Measurements from ENCODE around the gene ATP1A4. TPM values are rescaled to one million over a fixed set of nuclear protein-coding genes. Genes with fewer than 3 reads are reported as not detected.

ATP1A4 gene
- total and polyA plus RNA-seq, 2 of the 13 experiments (the other 11 are each of a cell fraction or from before 2014, with no cell fraction given), result not detected

DNA sequence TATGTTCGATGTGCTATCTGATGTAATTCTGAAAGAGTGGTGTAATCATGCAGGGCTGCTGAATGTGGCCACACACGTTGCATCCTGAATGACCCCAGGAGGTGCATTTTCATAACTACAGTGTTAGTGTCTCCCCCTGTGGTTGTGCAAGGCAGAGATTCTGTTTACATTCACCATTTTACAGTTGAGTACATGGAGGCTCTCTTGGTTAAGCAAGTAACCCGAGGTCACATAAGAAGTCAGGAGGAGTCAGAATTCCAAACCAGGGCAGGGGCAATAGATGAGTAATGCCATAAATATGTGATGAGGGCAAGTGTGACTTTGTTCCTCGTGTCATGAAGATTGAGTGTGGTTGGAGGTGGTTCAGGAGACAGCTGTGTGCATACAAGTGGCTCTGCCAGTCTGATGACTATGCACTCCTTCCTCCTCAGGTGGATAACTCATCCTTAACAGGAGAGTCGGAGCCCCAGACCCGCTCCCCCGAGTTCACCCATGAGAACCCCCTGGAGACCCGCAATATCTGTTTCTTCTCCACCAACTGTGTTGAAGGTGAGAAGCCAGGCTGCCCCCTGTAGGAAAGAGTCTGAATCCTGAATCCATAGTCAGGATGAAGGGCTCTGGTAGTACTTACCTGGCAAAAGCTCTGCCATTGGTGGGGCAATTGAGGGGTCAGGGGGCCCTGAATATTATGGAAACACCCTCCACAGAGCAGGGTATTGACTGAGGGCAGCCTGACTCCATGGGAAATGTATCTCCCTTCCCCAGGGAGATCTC lies 26.5 kb upstream of the ATP1A4 start (continued):
- TF ChIP-seq, protein P1, sequence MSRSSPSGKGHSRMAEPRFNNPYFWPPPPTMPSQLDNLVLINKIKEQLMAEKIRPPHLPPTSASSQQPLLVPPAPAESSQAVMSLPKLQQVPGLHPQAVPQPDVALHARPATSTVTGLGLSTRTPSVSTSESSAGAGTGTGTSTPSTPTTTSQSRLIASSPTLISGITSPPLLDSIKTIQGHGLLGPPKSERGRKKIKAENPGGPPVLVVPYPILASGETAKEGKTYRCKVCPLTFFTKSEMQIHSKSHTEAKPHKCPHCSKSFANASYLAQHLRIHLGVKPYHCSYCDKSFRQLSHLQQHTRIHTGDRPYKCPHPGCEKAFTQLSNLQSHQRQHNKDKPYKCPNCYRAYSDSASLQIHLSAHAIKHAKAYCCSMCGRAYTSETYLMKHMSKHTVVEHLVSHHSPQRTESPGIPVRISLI (CRISPR knock-in tag; IDR thresholded peaks at IDR 0.05; ENCODE audit: borderline replicate concordance), result no peak
- TF ChIP-seq, protein P2, sequence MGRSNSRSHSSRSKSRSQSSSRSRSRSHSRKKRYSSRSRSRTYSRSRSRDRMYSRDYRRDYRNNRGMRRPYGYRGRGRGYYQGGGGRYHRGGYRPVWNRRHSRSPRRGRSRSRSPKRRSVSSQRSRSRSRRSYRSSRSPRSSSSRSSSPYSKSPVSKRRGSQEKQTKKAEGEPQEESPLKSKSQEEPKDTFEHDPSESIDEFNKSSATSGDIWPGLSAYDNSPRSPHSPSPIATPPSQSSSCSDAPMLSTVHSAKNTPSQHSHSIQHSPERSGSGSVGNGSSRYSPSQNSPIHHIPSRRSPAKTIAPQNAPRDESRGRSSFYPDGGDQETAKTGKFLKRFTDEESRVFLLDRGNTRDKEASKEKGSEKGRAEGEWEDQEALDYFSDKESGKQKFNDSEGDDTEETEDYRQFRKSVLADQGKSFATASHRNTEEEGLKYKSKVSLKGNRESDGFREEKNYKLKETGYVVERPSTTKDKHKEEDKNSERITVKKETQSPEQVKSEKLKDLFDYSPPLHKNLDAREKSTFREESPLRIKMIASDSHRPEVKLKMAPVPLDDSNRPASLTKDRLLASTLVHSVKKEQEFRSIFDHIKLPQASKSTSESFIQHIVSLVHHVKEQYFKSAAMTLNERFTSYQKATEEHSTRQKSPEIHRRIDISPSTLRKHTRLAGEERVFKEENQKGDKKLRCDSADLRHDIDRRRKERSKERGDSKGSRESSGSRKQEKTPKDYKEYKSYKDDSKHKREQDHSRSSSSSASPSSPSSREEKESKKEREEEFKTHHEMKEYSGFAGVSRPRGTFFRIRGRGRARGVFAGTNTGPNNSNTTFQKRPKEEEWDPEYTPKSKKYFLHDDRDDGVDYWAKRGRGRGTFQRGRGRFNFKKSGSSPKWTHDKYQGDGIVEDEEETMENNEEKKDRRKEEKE (IDR thresholded peaks at IDR 0.05), result no peak
- TF ChIP-seq KDM6A (CRISPR knock-in tag; IDR thresholded peaks at IDR 0.05; ENCODE audit: low read depth) (no peak), ZNF7 (CRISPR knock-in tag; IDR thresholded peaks at IDR 0.05) (peak; percentile 79), GABPB1 (CRISPR knock-in tag; IDR thresholded peaks at IDR 0.05) (no peak), ZNF703 (CRISPR knock-in tag; IDR thresholded peaks at IDR 0.05; ENCODE audit: borderline replicate concordance) (no peak), ADNP (CRISPR knock-in tag; IDR thresholded peaks at IDR 0.05) (no peak), ZSCAN9 (CRISPR knock-in tag; IDR thresholded peaks at IDR 0.05; ENCODE audit: borderline replicate concordance) (no peak), ARHGAP35 (CRISPR knock-in tag; IDR thresholded peaks at IDR 0.05; ENCODE audit: borderline replicate concordance) (no peak), ZNF598 (CRISPR knock-in tag; IDR thresholded peaks at IDR 0.05; ENCODE audit: borderline replicate concordance) (no peak), HNF4A (CRISPR knock-in tag; IDR thresholded peaks at IDR 0.05) (no peak)
- TF ChIP-seq, protein P3, sequence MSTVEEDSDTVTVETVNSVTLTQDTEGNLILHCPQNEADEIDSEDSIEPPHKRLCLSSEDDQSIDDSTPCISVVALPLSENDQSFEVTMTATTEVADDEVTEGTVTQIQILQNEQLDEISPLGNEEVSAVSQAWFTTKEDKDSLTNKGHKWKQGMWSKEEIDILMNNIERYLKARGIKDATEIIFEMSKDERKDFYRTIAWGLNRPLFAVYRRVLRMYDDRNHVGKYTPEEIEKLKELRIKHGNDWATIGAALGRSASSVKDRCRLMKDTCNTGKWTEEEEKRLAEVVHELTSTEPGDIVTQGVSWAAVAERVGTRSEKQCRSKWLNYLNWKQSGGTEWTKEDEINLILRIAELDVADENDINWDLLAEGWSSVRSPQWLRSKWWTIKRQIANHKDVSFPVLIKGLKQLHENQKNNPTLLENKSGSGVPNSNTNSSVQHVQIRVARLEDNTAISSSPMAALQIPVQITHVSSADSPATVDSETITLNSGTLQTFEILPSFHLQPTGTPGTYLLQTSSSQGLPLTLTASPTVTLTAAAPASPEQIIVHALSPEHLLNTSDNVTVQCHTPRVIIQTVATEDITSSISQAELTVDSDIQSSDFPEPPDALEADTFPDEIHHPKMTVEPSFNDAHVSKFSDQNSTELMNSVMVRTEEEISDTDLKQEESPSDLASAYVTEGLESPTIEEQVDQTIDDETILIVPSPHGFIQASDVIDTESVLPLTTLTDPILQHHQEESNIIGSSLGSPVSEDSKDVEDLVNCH (CRISPR knock-in tag; IDR thresholded peaks at IDR 0.05), result no peak
- TF ChIP-seq, protein P4, sequence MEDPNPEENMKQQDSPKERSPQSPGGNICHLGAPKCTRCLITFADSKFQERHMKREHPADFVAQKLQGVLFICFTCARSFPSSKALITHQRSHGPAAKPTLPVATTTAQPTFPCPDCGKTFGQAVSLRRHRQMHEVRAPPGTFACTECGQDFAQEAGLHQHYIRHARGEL (CRISPR knock-in tag; IDR thresholded peaks at IDR 0.05), result no peak
- TF ChIP-seq, protein P5, sequence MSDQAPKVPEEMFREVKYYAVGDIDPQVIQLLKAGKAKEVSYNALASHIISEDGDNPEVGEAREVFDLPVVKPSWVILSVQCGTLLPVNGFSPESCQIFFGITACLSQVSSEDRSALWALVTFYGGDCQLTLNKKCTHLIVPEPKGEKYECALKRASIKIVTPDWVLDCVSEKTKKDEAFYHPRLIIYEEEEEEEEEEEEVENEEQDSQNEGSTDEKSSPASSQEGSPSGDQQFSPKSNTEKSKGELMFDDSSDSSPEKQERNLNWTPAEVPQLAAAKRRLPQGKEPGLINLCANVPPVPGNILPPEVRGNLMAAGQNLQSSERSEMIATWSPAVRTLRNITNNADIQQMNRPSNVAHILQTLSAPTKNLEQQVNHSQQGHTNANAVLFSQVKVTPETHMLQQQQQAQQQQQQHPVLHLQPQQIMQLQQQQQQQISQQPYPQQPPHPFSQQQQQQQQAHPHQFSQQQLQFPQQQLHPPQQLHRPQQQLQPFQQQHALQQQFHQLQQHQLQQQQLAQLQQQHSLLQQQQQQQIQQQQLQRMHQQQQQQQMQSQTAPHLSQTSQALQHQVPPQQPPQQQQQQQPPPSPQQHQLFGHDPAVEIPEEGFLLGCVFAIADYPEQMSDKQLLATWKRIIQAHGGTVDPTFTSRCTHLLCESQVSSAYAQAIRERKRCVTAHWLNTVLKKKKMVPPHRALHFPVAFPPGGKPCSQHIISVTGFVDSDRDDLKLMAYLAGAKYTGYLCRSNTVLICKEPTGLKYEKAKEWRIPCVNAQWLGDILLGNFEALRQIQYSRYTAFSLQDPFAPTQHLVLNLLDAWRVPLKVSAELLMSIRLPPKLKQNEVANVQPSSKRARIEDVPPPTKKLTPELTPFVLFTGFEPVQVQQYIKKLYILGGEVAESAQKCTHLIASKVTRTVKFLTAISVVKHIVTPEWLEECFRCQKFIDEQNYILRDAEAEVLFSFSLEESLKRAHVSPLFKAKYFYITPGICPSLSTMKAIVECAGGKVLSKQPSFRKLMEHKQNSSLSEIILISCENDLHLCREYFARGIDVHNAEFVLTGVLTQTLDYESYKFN (CRISPR knock-in tag; conservative IDR thresholded peaks at IDR 0.05), result peak; percentile 26; the same call in 1 of the 2 replicates

Measured in HepG2 (cell line).